K562 (cell line): ENCODE results near the gene METTL15. TPM values are rescaled to one million over a fixed set of nuclear protein-coding genes. Genes with fewer than 3 reads are reported as not detected.

ENCODE experiments used
- CEBPG ChIP-seq, 3 experiments: fragments of 200-800 bp in 1 of 3; sonication (Bioruptor generic) in 1 of 3; sonication (generic) in 1 of 3; formaldehyde crosslinking in 1 of 3; IDR thresholded peaks in 2 of 3; conservative IDR thresholded peaks in 1 of 3; 2 replicates each; pipeline versions ENCODE4 v1.6.1 to v1.8.0; 2016 to 2022; ENCODE audit warnings: missing compliant biosample characterization in 2 of 3, missing genetic modification characterization in 2 of 3, mild to moderate bottlenecking in 1 of 3, missing genetic modification reagents in 1 of 3
- COPS2 ChIP-seq: fragments of 450-650 bp; conservative IDR thresholded peaks from 2 replicates; pipeline ENCODE4 v1.6.1; 2016; ENCODE audit warnings: mild to moderate bottlenecking, moderate library complexity
- FOS ChIP-seq: IDR thresholded peaks from 3 replicates; pipeline ENCODE4 v1.6.1; 2011; ENCODE audit not compliant: insufficient read length; ENCODE audit errors: extremely low read depth
- FOXJ2 ChIP-seq: fragments of 200-800 bp; sonication (Bioruptor generic); IDR thresholded peaks from 2 replicates; pipeline ENCODE4 v1.6.1; 2016; ENCODE audit warnings: missing genetic modification characterization, missing compliant biosample characterization
- NBN ChIP-seq: fragments of 450-650 bp; IDR thresholded peaks from 2 replicates; pipeline ENCODE4 v1.6.1; 2016; ENCODE audit warnings: low read depth, mild to moderate bottlenecking
- NCOA6 ChIP-seq: fragments of 450-650 bp; IDR thresholded peaks from 2 replicates; pipeline ENCODE4 v1.6.1; 2017; ENCODE audit warnings: mild to moderate bottlenecking
- POLR2G ChIP-seq: fragments of 200-400 bp; formaldehyde crosslinking; IDR thresholded peaks from 2 replicates; pipeline ENCODE4 v1.6.1; 2017; ENCODE audit warnings: low read depth, mild to moderate bottlenecking, antibody characterized with exemption, low read length, moderate library complexity
- RB1 ChIP-seq: fragments of 450-650 bp; IDR thresholded peaks from 2 replicates; pipeline ENCODE4 v1.6.1; 2017; ENCODE audit warnings: low read depth, mild to moderate bottlenecking
- RBM14 ChIP-seq: fragments of 200-400 bp; formaldehyde crosslinking; IDR thresholded peaks from 2 replicates; pipeline ENCODE4 v1.6.1; 2018; ENCODE audit warnings: low read depth, mild to moderate bottlenecking, low read length, moderate library complexity, borderline replicate concordance; ENCODE audit not compliant: insufficient read depth
- ZC3H4 ChIP-seq: sonication (generic); formaldehyde crosslinking; IDR thresholded peaks from 2 replicates; pipeline ENCODE4 v1.9.0; 2021; ENCODE audit warnings: missing genetic modification reagents, borderline replicate concordance
- ZC3H8 ChIP-seq: fragments of 450-650 bp; IDR thresholded peaks from 2 replicates; pipeline ENCODE4 v1.6.1; 2017
- ZNF584 ChIP-seq: fragments of 200-800 bp; sonication (Bioruptor generic); IDR thresholded peaks from 2 replicates; pipeline ENCODE4 v1.6.1; 2016; ENCODE audit warnings: low read depth, mild to moderate bottlenecking, missing genetic modification characterization, missing compliant biosample characterization
- ZNF644 ChIP-seq: fragments of 200-800 bp; sonication (Bioruptor generic); IDR thresholded peaks from 2 replicates; pipeline ENCODE4 v1.6.1; 2016; ENCODE audit warnings: low read depth, missing genetic modification characterization, missing compliant biosample characterization
- ZSCAN29 ChIP-seq: fragments of 450-650 bp; IDR thresholded peaks from 2 replicates; pipeline ENCODE4 v1.6.1; 2017
- polyA plus RNA-seq, 8 experiments: library from polyadenylated mRNA; depleted of rRNA in 4 of 8; stranded (reverse) in 5 of 8; unstranded in 3 of 8; fragments of >200 nt; fragmentation: Nextera tagmentation in 2 of 8; fragmentation: Illumina TruSeq in 1 of 8; extraction: Ambion mirVana in 2 of 8; extraction: Trizol in 1 of 8; gene quantifications; 2 replicates each; pipeline versions ENCODE4 v1.2.1 to v1.2.3, GENCODE V29; 2011 to 2014; ENCODE audit warnings: inconsistent platforms in 1 of 8, missing spikeins in 1 of 8
- total RNA-seq, 7 experiments: library from RNA; depleted of rRNA in 6 of 7; stranded (reverse); fragments of >200 nt in 6 of 7; fragmentation: Illumina TruSeq in 2 of 7; extraction: Trizol in 2 of 7; gene quantifications; 2 replicates each; pipeline versions ENCODE4 v1.2.1 to v1.2.3, GENCODE V29; 2011 to 2021; ENCODE audit warnings: low replicate concordance in 1 of 7
- TF ChIP-seq, protein P1 (sequence below): fragments of 450-650 bp; conservative IDR thresholded peaks from 2 replicates; pipeline ENCODE4 v1.6.1; 2016; ENCODE audit warnings: missing genetic modification characterization, low read depth, mild to moderate bottlenecking, control low read depth, missing compliant biosample characterization
- TF ChIP-seq, protein P2 (sequence below), 3 experiments: IDR thresholded peaks in 2 of 3; conservative IDR thresholded peaks in 1 of 3; 2 replicates each; pipeline ENCODE4 v1.5.1; 2011 to 2012; ENCODE audit warnings: low read length in 3 of 3, mild to moderate bottlenecking in 3 of 3, control low read depth in 2 of 3, improper control_type of control experiment in 1 of 3, inconsistent platforms in 1 of 3, low read depth in 1 of 3, mixed read lengths in 1 of 3, moderate library complexity in 1 of 3; ENCODE audit not compliant: insufficient read depth in 2 of 3

The METTL15 gene
- total and polyA plus RNA-seq, 9 of the 15 experiments (the other 6 are each of a cell fraction or from before 2014, with no cell fraction given), result 10.7 to 21.7 (median 15.9) TPM

DNA sequence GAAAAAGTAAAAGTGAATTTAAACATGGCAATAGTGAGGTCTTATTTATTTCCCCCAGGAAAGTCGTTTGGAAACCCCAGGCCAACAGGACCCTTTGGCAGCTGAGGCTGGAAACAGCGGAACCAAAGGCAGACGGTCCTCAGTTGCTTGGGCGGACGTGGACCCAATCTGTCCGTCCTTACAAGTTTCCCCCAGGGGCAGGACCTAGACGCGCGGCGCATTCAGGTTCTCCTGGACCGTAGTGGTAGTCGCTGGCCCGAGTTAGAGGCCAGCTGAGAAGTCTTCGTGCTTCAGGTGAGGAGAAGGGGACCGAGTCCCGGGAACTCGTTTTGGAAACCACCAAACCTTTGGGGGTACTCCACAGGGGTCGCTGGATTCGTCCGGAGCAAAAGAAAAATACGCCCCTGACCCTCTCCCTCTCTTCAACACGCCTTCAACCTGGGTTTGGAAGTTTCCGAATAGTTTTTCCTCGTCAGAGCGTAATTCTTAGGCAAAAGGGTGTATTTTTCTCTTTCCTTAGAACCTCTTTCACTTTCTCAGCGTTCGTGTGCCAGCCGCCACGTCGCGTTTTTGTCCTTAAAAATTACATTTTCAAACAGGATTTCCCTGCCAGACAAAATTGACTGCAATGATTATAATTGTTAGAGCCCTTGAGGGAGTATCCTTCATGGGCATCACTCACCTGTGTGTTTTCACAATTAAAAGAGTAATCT lies 2.1 kb downstream of the METTL15 start (continued):
- TF ChIP-seq ZNF584 (CRISPR knock-in tag) (no peak), POLR2G (peak; percentile 80), NCOA6 (no peak), RBM14 (no peak), RB1 (peak; percentile 93), CEBPG (CRISPR knock-in tag; IDR thresholded peaks at IDR 0.05) (no peak), CEBPG (tag; conservative IDR thresholded peaks at IDR 0.05 in 1 of 2, IDR thresholded peaks at IDR 0.05 in 1 of 2) (no peak), FOS (no peak), NBN (peak; percentile 77; the same call in 1 of the 2 replicates), COPS2 (no peak), ZSCAN29 (no peak; the same call in 1 of the 2 replicates), ZNF644 (tag) (no peak), ZC3H8 (no peak), ZC3H4 (CRISPR knock-in tag) (no peak), FOXJ2 (tag) (no peak)
- TF ChIP-seq, protein P1, sequence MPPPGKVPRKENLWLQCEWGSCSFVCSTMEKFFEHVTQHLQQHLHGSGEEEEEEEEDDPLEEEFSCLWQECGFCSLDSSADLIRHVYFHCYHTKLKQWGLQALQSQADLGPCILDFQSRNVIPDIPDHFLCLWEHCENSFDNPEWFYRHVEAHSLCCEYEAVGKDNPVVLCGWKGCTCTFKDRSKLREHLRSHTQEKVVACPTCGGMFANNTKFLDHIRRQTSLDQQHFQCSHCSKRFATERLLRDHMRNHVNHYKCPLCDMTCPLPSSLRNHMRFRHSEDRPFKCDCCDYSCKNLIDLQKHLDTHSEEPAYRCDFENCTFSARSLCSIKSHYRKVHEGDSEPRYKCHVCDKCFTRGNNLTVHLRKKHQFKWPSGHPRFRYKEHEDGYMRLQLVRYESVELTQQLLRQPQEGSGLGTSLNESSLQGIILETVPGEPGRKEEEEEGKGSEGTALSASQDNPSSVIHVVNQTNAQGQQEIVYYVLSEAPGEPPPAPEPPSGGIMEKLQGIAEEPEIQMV (tag), result no peak
- TF ChIP-seq, protein P2, sequence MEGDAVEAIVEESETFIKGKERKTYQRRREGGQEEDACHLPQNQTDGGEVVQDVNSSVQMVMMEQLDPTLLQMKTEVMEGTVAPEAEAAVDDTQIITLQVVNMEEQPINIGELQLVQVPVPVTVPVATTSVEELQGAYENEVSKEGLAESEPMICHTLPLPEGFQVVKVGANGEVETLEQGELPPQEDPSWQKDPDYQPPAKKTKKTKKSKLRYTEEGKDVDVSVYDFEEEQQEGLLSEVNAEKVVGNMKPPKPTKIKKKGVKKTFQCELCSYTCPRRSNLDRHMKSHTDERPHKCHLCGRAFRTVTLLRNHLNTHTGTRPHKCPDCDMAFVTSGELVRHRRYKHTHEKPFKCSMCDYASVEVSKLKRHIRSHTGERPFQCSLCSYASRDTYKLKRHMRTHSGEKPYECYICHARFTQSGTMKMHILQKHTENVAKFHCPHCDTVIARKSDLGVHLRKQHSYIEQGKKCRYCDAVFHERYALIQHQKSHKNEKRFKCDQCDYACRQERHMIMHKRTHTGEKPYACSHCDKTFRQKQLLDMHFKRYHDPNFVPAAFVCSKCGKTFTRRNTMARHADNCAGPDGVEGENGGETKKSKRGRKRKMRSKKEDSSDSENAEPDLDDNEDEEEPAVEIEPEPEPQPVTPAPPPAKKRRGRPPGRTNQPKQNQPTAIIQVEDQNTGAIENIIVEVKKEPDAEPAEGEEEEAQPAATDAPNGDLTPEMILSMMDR (IDR thresholded peaks at IDR 0.05 in 2 of 3, conservative IDR thresholded peaks at IDR 0.05 in 1 of 3; ENCODE audit: insufficient read depth in 2 of 3, low read depth in 1 of 3, low read length in 3 of 3), result no peak
